H1 (cell line): ENCODE measurements around the gene PLCB1.

Source experiments
- BCL11A ChIP-seq, 2 experiments: IDR thresholded peaks; one replicate each; pipeline ENCODE4 v1.6.1; 2011; ENCODE audit warnings: low read depth in 2 of 2, low read length in 2 of 2, mild to moderate bottlenecking in 2 of 2
- BRCA1 ChIP-seq: IDR thresholded peaks from 2 replicates; pipeline ENCODE4 v1.6.1; 2012; ENCODE audit warnings: low read depth, low read length, improper control_type of control experiment
- EZH2 ChIP-seq: fragments of 200-600 bp; sonication (generic); IDR thresholded peaks from 2 replicates; pipeline ENCODE4 v1.7.1; 2012; ENCODE audit warnings: low read depth, mild to moderate bottlenecking, moderate library complexity, low read length, inconsistent platforms; ENCODE audit not compliant: severe bottlenecking
- FOSL1 ChIP-seq: IDR thresholded peaks from 2 replicates; pipeline ENCODE4 v1.6.1; 2011; ENCODE audit warnings: mild to moderate bottlenecking, low read depth, low read length, moderate library complexity; ENCODE audit not compliant: insufficient read depth
- RFX5 ChIP-seq: IDR thresholded peaks from 2 replicates; pipeline ENCODE4 v1.6.1; 2011; ENCODE audit warnings: low read depth, low read length, improper control_type of control experiment, borderline replicate concordance
- TF ChIP-seq, protein P1 (sequence below): IDR thresholded peaks from 2 replicates; pipeline ENCODE4 v1.6.1; 2011; ENCODE audit warnings: low read length, improper control_type of control experiment
- TF ChIP-seq, protein P2 (sequence below), 3 experiments: IDR thresholded peaks; 1 replicate in 2 of 3; 2 replicates in 1 of 3; pipeline versions ENCODE4 v1.5.1 to v1.6.1; 2011; ENCODE audit warnings: low read length in 3 of 3, mild to moderate bottlenecking in 3 of 3, inconsistent platforms in 2 of 3, low read depth in 1 of 3, moderate library complexity in 1 of 3; ENCODE audit not compliant: insufficient read depth in 1 of 3; ENCODE audit errors: control extremely low read depth in 1 of 3
- TF ChIP-seq, protein P3 (sequence below): IDR thresholded peaks from 2 replicates; pipeline ENCODE4 v1.6.1; 2012; ENCODE audit warnings: inconsistent platforms

DNA sequence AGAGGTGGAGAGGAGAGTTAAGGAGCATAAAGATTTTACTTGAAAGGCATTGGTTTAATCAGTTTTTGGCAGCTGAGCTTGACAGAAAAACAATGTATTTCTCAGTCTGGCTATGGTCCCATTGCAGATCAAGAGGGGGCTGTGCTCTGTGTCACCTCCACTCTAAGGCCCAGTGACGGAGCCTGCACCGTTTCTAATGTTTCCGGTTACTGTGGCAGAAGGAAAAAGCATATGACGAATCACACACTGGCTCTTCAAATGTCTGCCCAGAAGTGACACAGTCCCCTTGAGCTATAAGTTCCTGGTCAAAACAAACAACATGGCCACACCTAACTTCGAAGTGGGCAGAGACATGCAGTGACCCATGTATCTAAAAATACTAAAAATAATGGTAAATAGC, 372.0 kb downstream of the PLCB1 start:
- TF ChIP-seq RFX5 (no peak), EZH2 (no peak), BRCA1 (no peak), FOSL1 (no peak), BCL11A (IDR thresholded peaks at IDR 0.05; ENCODE audit: low read depth in 2 of 2, low read length in 2 of 2) (no peak)
- TF ChIP-seq, protein P1, sequence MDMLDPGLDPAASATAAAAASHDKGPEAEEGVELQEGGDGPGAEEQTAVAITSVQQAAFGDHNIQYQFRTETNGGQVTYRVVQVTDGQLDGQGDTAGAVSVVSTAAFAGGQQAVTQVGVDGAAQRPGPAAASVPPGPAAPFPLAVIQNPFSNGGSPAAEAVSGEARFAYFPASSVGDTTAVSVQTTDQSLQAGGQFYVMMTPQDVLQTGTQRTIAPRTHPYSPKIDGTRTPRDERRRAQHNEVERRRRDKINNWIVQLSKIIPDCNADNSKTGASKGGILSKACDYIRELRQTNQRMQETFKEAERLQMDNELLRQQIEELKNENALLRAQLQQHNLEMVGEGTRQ: no peak
- TF ChIP-seq, protein P2, sequence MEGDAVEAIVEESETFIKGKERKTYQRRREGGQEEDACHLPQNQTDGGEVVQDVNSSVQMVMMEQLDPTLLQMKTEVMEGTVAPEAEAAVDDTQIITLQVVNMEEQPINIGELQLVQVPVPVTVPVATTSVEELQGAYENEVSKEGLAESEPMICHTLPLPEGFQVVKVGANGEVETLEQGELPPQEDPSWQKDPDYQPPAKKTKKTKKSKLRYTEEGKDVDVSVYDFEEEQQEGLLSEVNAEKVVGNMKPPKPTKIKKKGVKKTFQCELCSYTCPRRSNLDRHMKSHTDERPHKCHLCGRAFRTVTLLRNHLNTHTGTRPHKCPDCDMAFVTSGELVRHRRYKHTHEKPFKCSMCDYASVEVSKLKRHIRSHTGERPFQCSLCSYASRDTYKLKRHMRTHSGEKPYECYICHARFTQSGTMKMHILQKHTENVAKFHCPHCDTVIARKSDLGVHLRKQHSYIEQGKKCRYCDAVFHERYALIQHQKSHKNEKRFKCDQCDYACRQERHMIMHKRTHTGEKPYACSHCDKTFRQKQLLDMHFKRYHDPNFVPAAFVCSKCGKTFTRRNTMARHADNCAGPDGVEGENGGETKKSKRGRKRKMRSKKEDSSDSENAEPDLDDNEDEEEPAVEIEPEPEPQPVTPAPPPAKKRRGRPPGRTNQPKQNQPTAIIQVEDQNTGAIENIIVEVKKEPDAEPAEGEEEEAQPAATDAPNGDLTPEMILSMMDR (IDR thresholded peaks at IDR 0.05; ENCODE audit: control extremely low read depth in 1 of 3, insufficient read depth in 1 of 3, low read depth in 1 of 3, low read length in 3 of 3): no peak
- TF ChIP-seq, protein P3, sequence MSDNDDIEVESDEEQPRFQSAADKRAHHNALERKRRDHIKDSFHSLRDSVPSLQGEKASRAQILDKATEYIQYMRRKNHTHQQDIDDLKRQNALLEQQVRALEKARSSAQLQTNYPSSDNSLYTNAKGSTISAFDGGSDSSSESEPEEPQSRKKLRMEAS: no peak
